BE2C (cell line): ENCODE results near the gene MRPS5. TPM values are rescaled to one million over a fixed set of nuclear protein-coding genes. Genes with fewer than 3 reads are reported as not detected.
A peak's percentile ranks its signal among the peaks of the same experiment; 100 is the strongest.

Source experiments
- DNase-seq: peaks from one replicate; pipeline ENCODE4 v3.0.0-alpha.2; 2020
- H3K27me3 ChIP-seq: fragments of 250-450 bp; sonication (Bioruptor Pico); 2 replicates; pipeline ENCODE4 v1.5.1; 2020; ENCODE audit warnings: mild to moderate bottlenecking
- H3K36me3 ChIP-seq: fragments of 250-450 bp; sonication (Bioruptor Pico); 2 replicates; pipeline ENCODE4 v1.5.1; 2020; ENCODE audit warnings: mild to moderate bottlenecking
- H3K4me1 ChIP-seq: fragments of 250-450 bp; sonication (Bioruptor Pico); 2 replicates; pipeline ENCODE4 v1.5.1; 2020
- H3K4me3 ChIP-seq: 2 replicates; pipeline ENCODE4 v1.5.1; 2011; ENCODE audit warnings: low read depth, low read length
- H3K9me3 ChIP-seq: fragments of 250-450 bp; sonication (Bioruptor Pico); 2 replicates; pipeline ENCODE4 v1.5.1; 2020
- polyA plus RNA-seq: library from polyadenylated mRNA; unstranded; fragments of >200 nt; gene quantifications from one replicate; pipeline ENCODE4 v1.2.1, GENCODE V29; 2012; ENCODE audit warnings: low read depth, missing spikeins; ENCODE audit not compliant: insufficient read length, insufficient read depth
- TF ChIP-seq, protein P1 (sequence below): IDR thresholded peaks from 2 replicates; pipeline ENCODE4 v1.5.1; 2012; ENCODE audit warnings: mild to moderate bottlenecking, low read depth, low read length

The MRPS5 gene
- 51.9 TPM for polyA plus RNA-seq

- TF ChIP-seq, protein P1, sequence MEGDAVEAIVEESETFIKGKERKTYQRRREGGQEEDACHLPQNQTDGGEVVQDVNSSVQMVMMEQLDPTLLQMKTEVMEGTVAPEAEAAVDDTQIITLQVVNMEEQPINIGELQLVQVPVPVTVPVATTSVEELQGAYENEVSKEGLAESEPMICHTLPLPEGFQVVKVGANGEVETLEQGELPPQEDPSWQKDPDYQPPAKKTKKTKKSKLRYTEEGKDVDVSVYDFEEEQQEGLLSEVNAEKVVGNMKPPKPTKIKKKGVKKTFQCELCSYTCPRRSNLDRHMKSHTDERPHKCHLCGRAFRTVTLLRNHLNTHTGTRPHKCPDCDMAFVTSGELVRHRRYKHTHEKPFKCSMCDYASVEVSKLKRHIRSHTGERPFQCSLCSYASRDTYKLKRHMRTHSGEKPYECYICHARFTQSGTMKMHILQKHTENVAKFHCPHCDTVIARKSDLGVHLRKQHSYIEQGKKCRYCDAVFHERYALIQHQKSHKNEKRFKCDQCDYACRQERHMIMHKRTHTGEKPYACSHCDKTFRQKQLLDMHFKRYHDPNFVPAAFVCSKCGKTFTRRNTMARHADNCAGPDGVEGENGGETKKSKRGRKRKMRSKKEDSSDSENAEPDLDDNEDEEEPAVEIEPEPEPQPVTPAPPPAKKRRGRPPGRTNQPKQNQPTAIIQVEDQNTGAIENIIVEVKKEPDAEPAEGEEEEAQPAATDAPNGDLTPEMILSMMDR, result no peak
- Histone ChIP-seq H3K4me3 (peak within 1 kb of the TSS; percentile 81), H3K9me3 (no peaks in the 10 kb centered on the region), H3K27me3 (no peaks in the 10 kb centered on the region), H3K4me1 (no peaks in the 10 kb centered on the region), H3K36me3 (no peaks in the 10 kb centered on the region)
- DNase-seq, result peak; percentile 81
Observed at GRCh38 chr2:95121407-95122196, at the start of gene MRPS5. MRPS5 (minus strand) TSS chr2:95121808; CDS start chr2:95121791, 17 bp downstream.

DNA sequence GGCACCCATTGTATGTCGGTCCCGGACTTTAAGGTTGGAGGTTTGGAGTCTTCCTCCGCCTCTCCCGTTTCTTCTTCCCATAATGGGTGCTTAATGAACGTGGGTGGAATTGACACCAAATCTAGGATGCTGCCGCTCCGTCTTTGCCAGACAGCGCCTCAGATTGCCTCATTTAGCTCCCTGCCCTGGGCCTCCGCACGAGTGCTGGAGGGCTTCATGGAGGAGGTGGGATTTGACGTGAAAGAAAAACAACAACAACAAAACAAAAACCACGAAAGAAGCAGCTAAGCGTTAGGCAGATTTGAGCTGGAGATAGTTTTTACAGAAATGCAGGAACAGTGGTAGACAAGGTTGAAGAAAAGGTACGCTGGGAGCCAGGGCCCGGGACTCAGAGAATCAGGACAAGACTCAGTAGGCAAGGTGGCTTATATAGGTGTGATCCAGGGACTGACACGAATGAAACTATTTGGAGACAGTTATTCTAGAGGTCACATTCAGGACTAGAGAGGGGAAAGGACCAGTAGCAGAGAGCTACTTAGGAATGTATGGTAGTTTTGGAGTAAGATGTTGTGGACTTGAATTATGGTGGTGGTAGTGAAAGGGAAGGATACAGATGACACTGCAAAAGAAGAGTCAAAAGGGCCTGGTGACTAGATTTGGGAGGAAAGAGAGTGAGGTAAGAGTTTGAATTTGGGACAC lies 44.6 kb upstream of the MRPS5 start:
- TF ChIP-seq, protein P1, result no peak
- Histone ChIP-seq H3K27me3 (no peaks in the 10 kb centered on the region), H3K4me1 (no peaks in the 10 kb centered on the region), H3K9me3 (no peaks in the 10 kb centered on the region), H3K4me3 (peak overlapping the region; percentile 79), H3K36me3 (no peaks in the 10 kb centered on the region)
- DNase-seq, result no peak

DNA sequence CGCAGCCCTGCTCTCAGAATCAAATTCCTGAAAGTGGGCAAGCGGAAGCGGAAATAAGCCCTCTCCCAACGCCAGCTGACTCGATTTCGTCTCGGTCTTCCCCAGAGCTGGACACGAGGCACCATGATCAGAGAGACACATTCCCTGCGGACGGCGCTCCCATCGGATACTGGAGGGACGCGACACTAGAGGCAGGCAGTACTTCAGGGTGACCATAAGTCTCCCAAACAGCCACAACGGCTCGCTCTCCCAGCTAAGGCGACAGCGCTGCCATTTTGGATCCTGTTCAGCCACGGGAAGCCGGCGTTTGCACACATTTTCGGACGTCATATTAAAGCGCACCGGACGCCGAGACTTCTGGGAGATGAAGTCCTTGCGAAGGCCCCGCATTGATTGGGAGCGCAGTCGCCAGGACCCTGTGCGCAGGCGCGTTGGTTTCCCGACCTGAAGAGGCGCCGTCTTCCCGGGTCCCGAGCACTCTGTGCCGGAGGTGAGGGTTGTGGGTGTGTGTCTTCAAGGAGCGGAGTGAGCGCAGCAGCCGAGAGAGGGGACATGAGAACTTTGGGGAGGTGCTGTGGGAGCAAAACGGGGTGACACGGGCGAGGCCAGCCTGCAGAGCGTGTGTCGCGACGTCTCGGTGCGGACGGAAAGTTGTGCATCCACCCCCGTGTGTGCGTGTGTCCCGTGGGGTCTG lies 43.9 kb upstream of the MRPS5 start, which contains the start of gene ZNF2:
ZNF2 (plus strand) TSS at position 439 of the 694 bp plus-strand sequence. CDS start 10,418 bp downstream, outside the sequence.
- Histone ChIP-seq H3K9me3 (no peaks in the 10 kb centered on the region), H3K36me3 (no peaks in the 10 kb centered on the region), H3K4me3 (peak within 1 kb of the TSS; percentile 79), H3K27me3 (no peaks in the 10 kb centered on the region), H3K4me1 (no peaks in the 10 kb centered on the region)
- TF ChIP-seq, protein P1, result no peak
- peak; percentile 90 for DNase-seq

GRCh38 chr2:95165030-95165370 lies 43.4 kb upstream of the MRPS5 start:
- TF ChIP-seq, protein P1, result no peak
- no peak for DNase-seq
- Histone ChIP-seq H3K4me3 (peak overlapping the region; percentile 79), H3K4me1 (no peaks in the 10 kb centered on the region), H3K36me3 (no peaks in the 10 kb centered on the region), H3K9me3 (no peaks in the 10 kb centered on the region), H3K27me3 (no peaks in the 10 kb centered on the region)

GRCh38 chr2:95159690-95160449 lies 38.3 kb upstream of the MRPS5 start, which contains the start of gene ZNF514:
ZNF514 (minus strand) TSS chr2:95159848; CDS start chr2:95153253, 6,595 bp downstream.
- no peaks in the 10 kb centered on the region for H3K4me1 ChIP-seq
- H3K4me3 ChIP-seq, result peak within 1 kb of the TSS; percentile 64
- peak; percentile 66 for DNase-seq
- H3K9me3 ChIP-seq, result no peaks in the 10 kb centered on the region
- TF ChIP-seq, protein P1, result no peak
- H3K27me3 ChIP-seq, result no peaks in the 10 kb centered on the region
- no peaks in the 10 kb centered on the region for H3K36me3 ChIP-seq
